Measurements from ENCODE around the gene PCSK9.

PCSK9 gene

GRCh38 chr1:55060133-55060999, 21.0 kb downstream of the PCSK9 start:
- Histone ChIP-seq H3K27ac (ENCODE audit: low read depth, low read length) (no peak overlapping the region), H3K36me3 (ENCODE audit: insufficient read depth, low read length) (no peaks in the 10 kb centered on the region)

GRCh38 chr1:55061000-55061705, 21.8 kb downstream of the PCSK9 start:
- Histone ChIP-seq H3K36me3 (ENCODE audit: insufficient read depth, low read length) (no peaks in the 10 kb centered on the region), H3K79me2 (ENCODE audit: control insufficient read depth, insufficient read depth, low read length, unreplicated experiment) (no peaks in the 10 kb centered on the region), H3K27ac (ENCODE audit: low read depth, low read length) (no peak overlapping the region), H3K4me1 (ENCODE audit: control insufficient read depth, insufficient read depth, low read length, unreplicated experiment) (no peaks in the 10 kb centered on the region), H3K27me3 (ENCODE audit: insufficient read depth, low read length) (no peaks in the 10 kb centered on the region), H3K4me3 (ENCODE audit: low read depth, low read length) (no peak overlapping the region), H2AFZ (ENCODE audit: low read length, unreplicated experiment) (no peak overlapping the region)

More at GRCh38 chr1:55060133-55060999, 21.0 kb downstream of the PCSK9 start:
- no peak overlapping the region for H2AFZ ChIP-seq (ENCODE audit: low read length, unreplicated experiment)
- H3K79me2 ChIP-seq (ENCODE audit: control insufficient read depth, insufficient read depth, low read length, unreplicated experiment) = no peaks in the 10 kb centered on the region
- H3K4me3 ChIP-seq (ENCODE audit: low read depth, low read length) = no peak overlapping the region
- H3K4me1 ChIP-seq (ENCODE audit: control insufficient read depth, insufficient read depth, low read length, unreplicated experiment) = no peaks in the 10 kb centered on the region
- H3K27me3 ChIP-seq (ENCODE audit: insufficient read depth, low read length) = no peaks in the 10 kb centered on the region

GRCh38 chr1:55061706-55062321, 22.5 kb downstream of the PCSK9 start:
- H3K4me1 ChIP-seq (ENCODE audit: control insufficient read depth, insufficient read depth, low read length, unreplicated experiment) = no peaks in the 10 kb centered on the region
- no peak overlapping the region for H2AFZ ChIP-seq (ENCODE audit: low read length, unreplicated experiment)
- H3K27ac ChIP-seq (ENCODE audit: low read depth, low read length) = no peak overlapping the region
- H3K36me3 ChIP-seq (ENCODE audit: insufficient read depth, low read length) = 0 out of 2 replicates have a peak, but pooled peaks cover 3% of the 10 kb centered on the region
- no peaks in the 10 kb centered on the region for H3K27me3 ChIP-seq (ENCODE audit: insufficient read depth, low read length)
- no peaks in the 10 kb centered on the region for H3K79me2 ChIP-seq (ENCODE audit: control insufficient read depth, insufficient read depth, low read length, unreplicated experiment)
- H3K4me3 ChIP-seq (ENCODE audit: low read depth, low read length) = no peak overlapping the region

- H3K4me3 ChIP-seq (ENCODE audit: low read depth, low read length) = no peak overlapping the region
These were observed 23.6 kb downstream of the PCSK9 start for GRCh38 chr1:55062801-55063576.

GRCh38 chr1:55063577-55063942, 24.2 kb downstream of the PCSK9 start:
- H3K4me3 ChIP-seq (ENCODE audit: low read depth, low read length) = no peak overlapping the region
- H3K79me2 ChIP-seq (ENCODE audit: control insufficient read depth, insufficient read depth, low read length, unreplicated experiment) = no peaks in the 10 kb centered on the region
- no peaks in the 10 kb centered on the region for H3K4me1 ChIP-seq (ENCODE audit: control insufficient read depth, insufficient read depth, low read length, unreplicated experiment)
- no peak overlapping the region for H2AFZ ChIP-seq (ENCODE audit: low read length, unreplicated experiment)
- no peaks in the 10 kb centered on the region for H3K27me3 ChIP-seq (ENCODE audit: insufficient read depth, low read length)
- no peak overlapping the region for H3K27ac ChIP-seq (ENCODE audit: low read depth, low read length)
- H3K36me3 ChIP-seq (ENCODE audit: insufficient read depth, low read length) = 0 out of 2 replicates have a peak, but pooled peaks cover 3% of the 10 kb centered on the region

More at GRCh38 chr1:55062801-55063576, 23.6 kb downstream of the PCSK9 start:
- H3K4me1 ChIP-seq (ENCODE audit: control insufficient read depth, insufficient read depth, low read length, unreplicated experiment) = no peaks in the 10 kb centered on the region
- H3K36me3 ChIP-seq (ENCODE audit: insufficient read depth, low read length) = 0 out of 2 replicates have a peak, but pooled peaks cover 3% of the 10 kb centered on the region
- no peaks in the 10 kb centered on the region for H3K27me3 ChIP-seq (ENCODE audit: insufficient read depth, low read length)
- no peak overlapping the region for H3K27ac ChIP-seq (ENCODE audit: low read depth, low read length)
- no peak overlapping the region for H2AFZ ChIP-seq (ENCODE audit: low read length, unreplicated experiment)
- no peaks in the 10 kb centered on the region for H3K79me2 ChIP-seq (ENCODE audit: control insufficient read depth, insufficient read depth, low read length, unreplicated experiment)

- Histone ChIP-seq H3K36me3 (ENCODE audit: insufficient read depth, low read length) (peaks cover 3% of the 10 kb centered on the region; the same call in 1 of the 2 replicates), H2AFZ (ENCODE audit: low read length, unreplicated experiment) (no peak overlapping the region), H3K27ac (ENCODE audit: low read depth, low read length) (no peak overlapping the region), H3K4me1 (ENCODE audit: control insufficient read depth, insufficient read depth, low read length, unreplicated experiment) (no peaks in the 10 kb centered on the region), H3K79me2 (ENCODE audit: control insufficient read depth, insufficient read depth, low read length, unreplicated experiment) (no peaks in the 10 kb centered on the region), H3K4me3 (ENCODE audit: low read depth, low read length) (no peak overlapping the region), H3K27me3 (ENCODE audit: insufficient read depth, low read length) (no peaks in the 10 kb centered on the region)
These were observed 24.8 kb downstream of the PCSK9 start for GRCh38 chr1:55064071-55064581.

GRCh38 chr1:55064861-55065263, 25.5 kb downstream of the PCSK9 start:
- no peaks in the 10 kb centered on the region for H3K79me2 ChIP-seq (ENCODE audit: control insufficient read depth, insufficient read depth, low read length, unreplicated experiment)
- peaks cover 3% of the 10 kb centered on the region; the same call in 1 of the 2 replicates for H3K36me3 ChIP-seq (ENCODE audit: insufficient read depth, low read length)
- H3K4me1 ChIP-seq (ENCODE audit: control insufficient read depth, insufficient read depth, low read length, unreplicated experiment) = no peaks in the 10 kb centered on the region
- H3K27ac ChIP-seq (ENCODE audit: low read depth, low read length) = no peak overlapping the region
- no peak overlapping the region for H3K4me3 ChIP-seq (ENCODE audit: low read depth, low read length)
- no peaks in the 10 kb centered on the region for H3K27me3 ChIP-seq (ENCODE audit: insufficient read depth, low read length)
- no peak overlapping the region for H2AFZ ChIP-seq (ENCODE audit: low read length, unreplicated experiment)

- Histone ChIP-seq H3K4me3 (ENCODE audit: low read depth, low read length) (no peak overlapping the region), H3K79me2 (ENCODE audit: control insufficient read depth, insufficient read depth, low read length, unreplicated experiment) (no peaks in the 10 kb centered on the region), H3K36me3 (ENCODE audit: insufficient read depth, low read length) (peaks cover 3% of the 10 kb centered on the region; the same call in 1 of the 2 replicates), H3K27ac (ENCODE audit: low read depth, low read length) (no peak overlapping the region), H3K4me1 (ENCODE audit: control insufficient read depth, insufficient read depth, low read length, unreplicated experiment) (no peaks in the 10 kb centered on the region), H2AFZ (ENCODE audit: low read length, unreplicated experiment) (no peak overlapping the region), H3K27me3 (ENCODE audit: insufficient read depth, low read length) (no peaks in the 10 kb centered on the region)
These were observed 26.3 kb downstream of the PCSK9 start for GRCh38 chr1:55065648-55066047.

GRCh38 chr1:55067022-55067778, 27.9 kb downstream of the PCSK9 start:
- no peaks in the 10 kb centered on the region for H3K4me1 ChIP-seq (ENCODE audit: control insufficient read depth, insufficient read depth, low read length, unreplicated experiment)
- no peaks in the 10 kb centered on the region for H3K27me3 ChIP-seq (ENCODE audit: insufficient read depth, low read length)
- no peak overlapping the region for H3K4me3 ChIP-seq (ENCODE audit: low read depth, low read length)
- H3K27ac ChIP-seq (ENCODE audit: low read depth, low read length) = no peak overlapping the region
- no peaks in the 10 kb centered on the region for H3K79me2 ChIP-seq (ENCODE audit: control insufficient read depth, insufficient read depth, low read length, unreplicated experiment)
- H3K36me3 ChIP-seq (ENCODE audit: insufficient read depth, low read length) = peaks cover 14% of the 10 kb centered on the region; the same call in 1 of the 2 replicates
- H2AFZ ChIP-seq (ENCODE audit: low read length, unreplicated experiment) = no peak overlapping the region

All from ACC112 (cell line).